GM18868 (cell line): ENCODE measurements around the gene TCL1A.
"Not testable (repeated sequence)": the region's sequence is repeated elsewhere in the genome, so short reads cannot be mapped to it uniquely, and the experiment has no call there.

Source experiments
- ATAC-seq: cut with Tn5 transposase; IDR thresholded peaks from one replicate; pipeline ENCODE4 v1.9.1; 2021; ENCODE audit warnings: mild to moderate bottlenecking, moderate library complexity; ENCODE audit not compliant: unreplicated experiment

The TCL1A gene

GRCh38 chr14:95679148-95679815 lies 34.6 kb downstream of the TCL1A start:
- no peak for ATAC-seq

GRCh38 chr14:95677179-95677835 lies 36.6 kb downstream of the TCL1A start:
- ATAC-seq: no peak

- no peak for ATAC-seq
Observed at GRCh38 chr14:95675486-95675885, 38.4 kb downstream of the TCL1A start.

- no peak for ATAC-seq
Observed at GRCh38 chr14:95674613-95675012, 39.3 kb downstream of the TCL1A start.

- no peak for ATAC-seq
Observed at GRCh38 chr14:95668235-95668772, 45.6 kb downstream of the TCL1A start.

GRCh38 chr14:95667249-95667693 lies 46.7 kb downstream of the TCL1A start:
- peak; percentile 17 for ATAC-seq

- ATAC-seq: no peak
Observed at GRCh38 chr14:95666450-95666849, 47.5 kb downstream of the TCL1A start.

- not testable (repeated sequence) for ATAC-seq
Observed at GRCh38 chr14:95665530-95665929, 48.4 kb downstream of the TCL1A start.

GRCh38 chr14:95664546-95664945 lies 49.4 kb downstream of the TCL1A start:
- ATAC-seq: peak; percentile 43

GRCh38 chr14:95664066-95664465 lies 49.9 kb downstream of the TCL1A start:
- no peak for ATAC-seq

GRCh38 chr14:95663226-95663797 lies 50.6 kb downstream of the TCL1A start:
- no peak for ATAC-seq

GRCh38 chr14:95662376-95663186 lies 51.3 kb downstream of the TCL1A start:
- peak; percentile 39 for ATAC-seq

- ATAC-seq: no peak
Observed at GRCh38 chr14:95660651-95661515, 53.0 kb downstream of the TCL1A start.

GRCh38 chr14:95659990-95660385 lies 53.9 kb downstream of the TCL1A start:
- ATAC-seq: no peak
